HG03354 (cell line): Measurements from ENCODE around the gene USPL1.
A peak's percentile ranks its signal among the peaks of the same experiment; 100 is the strongest.
"Not testable (repeated sequence)": the region's sequence is repeated elsewhere in the genome, so short reads cannot be mapped to it uniquely, and the experiment has no call there.

Source experiments
- ATAC-seq: cut with Tn5 transposase; IDR thresholded peaks from one replicate; pipeline ENCODE4 v1.9.1; 2021; ENCODE audit warnings: mild to moderate bottlenecking; ENCODE audit not compliant: unreplicated experiment, poor library complexity, severe bottlenecking

Gene USPL1

DNA sequence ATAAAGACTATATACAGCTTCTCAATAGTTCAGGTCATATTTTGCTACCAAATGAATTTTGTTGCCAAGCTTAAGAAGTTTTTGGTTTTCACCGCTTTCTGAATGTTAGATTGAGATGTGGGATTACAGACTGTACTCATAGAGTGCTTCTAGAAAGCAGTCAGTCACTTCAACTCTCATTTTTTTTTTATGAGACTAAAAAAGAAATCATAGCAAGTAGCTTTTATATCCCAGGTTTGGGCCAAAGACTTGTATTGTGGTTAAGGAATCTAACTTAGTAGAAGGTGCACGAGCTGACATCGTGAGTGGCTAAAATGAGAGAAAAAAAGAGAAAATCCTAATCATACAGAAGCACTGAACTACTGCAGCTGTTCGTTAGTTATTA, 2.2 kb upstream of the USPL1 start:
- ATAC-seq, result no peak

DNA sequence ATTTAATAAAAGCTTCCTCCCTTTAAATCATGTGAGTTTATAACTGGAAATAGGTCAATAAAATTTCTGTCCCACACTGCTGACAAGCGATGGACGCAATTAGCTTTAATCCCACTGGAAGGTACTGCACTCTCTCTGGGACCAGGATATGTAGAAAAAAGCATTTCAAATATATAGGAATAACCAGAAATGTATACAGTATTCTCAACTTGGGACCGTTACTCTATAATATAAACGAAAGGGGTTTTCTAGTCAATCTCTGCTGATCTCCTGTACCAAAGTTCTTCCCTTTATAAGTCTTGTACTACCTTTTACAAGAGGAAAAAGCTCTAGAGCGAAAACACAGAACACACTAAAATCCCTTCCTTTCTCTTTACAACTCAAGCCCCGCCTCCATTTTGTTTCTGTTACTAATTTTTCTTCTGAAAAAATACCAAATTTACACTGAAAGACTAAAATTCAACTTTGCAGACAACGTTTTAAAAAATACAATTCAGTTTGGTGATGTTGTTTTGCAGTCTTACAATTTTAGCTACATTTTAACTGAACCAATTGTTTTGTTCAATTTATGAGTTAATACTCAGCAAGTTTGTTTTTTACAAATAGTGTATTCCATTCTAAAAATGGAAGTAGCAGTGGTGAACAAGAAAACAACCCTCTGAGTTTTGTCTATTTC, 1.7 kb upstream of the USPL1 start:
- ATAC-seq, result no peak

DNA sequence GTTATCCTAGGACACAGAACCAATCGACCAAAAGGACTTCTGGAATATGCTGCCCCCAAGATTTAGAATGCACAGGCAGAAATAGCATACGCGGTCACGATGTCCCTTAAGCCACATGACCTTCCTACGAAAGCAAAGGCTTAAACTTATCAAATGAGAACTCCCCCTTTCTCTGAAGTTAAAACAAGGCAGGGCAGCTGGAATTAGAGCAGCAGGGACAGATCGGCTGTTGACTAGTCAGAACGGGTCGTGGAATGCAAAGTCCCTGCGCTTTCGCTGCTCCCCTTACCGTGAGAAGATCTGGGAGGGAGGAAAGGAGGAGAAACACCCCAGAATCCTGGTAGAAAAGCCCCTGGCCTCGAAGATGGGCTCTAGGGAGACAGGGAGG, 799 bp upstream of the USPL1 start:
- ATAC-seq, result peak; percentile 26

DNA sequence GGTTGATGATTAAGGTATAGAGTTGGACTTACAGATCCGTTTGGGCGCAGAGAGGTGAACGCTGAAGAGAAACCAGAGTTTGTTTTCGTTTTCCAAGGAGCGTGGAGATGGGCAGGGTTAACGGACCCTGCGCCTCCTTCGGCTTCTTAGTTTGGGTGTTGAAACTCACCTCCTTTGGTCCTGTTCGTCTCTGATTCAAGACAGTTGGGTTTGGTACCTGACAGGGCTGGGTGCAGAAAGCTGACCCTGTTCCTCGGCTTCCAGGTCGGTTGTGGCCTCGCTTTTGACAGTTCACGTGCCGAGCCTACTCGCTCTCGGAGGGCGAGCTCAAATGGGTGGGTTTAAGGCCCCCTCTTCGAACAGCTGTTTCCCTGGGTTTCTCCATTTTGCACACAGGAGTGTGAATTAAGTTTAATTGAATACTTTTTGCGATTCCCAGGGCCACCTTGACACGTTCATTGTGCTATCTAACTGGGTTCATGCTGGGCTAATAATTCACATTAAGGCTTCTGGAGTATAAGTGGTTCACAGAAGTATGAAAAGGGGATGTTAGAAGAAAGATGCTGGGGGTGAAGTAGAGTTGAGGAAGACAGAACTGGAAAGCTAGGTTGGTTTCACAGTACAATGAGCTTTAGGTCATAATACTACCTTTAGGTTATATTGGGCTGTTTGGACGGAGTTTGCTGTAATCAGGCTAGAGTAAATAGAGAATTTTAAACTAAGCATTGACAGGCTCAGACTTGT, 638 bp downstream of the USPL1 start:
- ATAC-seq, result peak; percentile 3

DNA sequence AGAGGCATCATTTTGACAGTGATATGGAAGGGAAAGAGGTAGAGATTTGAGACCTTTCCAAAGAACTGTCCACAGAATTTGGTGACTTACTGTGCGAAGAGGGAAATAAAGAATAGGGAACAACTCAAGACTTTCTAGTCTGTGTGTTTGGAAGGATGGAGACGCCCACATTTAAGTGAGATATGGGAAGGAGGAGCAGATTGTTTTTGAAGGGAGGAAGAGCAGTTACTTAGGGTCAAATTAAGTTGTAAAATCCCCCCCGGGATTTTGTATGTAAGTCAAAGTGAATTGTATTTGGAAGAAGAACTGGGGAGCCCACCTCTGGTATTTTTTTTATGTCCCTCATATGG, 1.2 kb downstream of the USPL1 start:
- no peak for ATAC-seq

DNA sequence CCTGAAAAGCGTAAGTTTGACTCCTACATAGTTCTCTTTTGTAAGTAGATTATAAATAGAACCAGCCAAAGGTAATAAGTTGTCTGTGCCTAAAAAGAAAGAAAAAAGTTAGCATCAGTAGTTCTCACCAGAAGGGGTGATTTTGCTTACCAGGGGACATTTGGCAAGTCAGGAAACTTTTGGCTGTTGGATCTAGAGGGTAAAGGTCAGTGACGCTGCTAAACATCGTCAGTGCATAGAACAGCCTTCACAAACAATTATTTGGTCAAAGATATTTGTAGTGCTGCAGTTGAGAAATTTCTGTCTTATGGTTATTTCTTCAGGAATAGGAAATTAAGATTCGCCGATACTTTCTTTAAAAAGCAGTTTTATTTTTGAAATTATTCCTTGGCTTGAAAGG, 2.0 kb downstream of the USPL1 start:
- ATAC-seq, result no peak

DNA sequence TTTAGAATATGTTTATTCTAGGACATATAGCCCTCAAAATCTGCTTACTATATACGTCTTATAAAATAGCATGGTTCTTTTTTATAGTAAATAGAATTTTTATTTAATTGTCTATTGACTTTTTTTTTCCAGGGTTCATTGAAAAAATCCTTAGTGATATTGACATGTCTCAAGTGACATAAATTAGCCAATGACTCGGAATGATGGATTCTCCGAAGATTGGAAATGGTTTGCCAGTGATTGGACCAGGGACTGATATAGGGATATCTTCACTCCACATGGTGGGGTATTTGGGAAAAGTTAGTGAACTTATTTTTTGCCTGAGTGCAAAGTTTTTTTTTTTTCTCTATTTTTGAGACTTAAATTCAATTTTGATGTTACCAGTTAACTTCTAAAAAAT, 3.2 kb downstream of the USPL1 start:
- no peak for ATAC-seq

DNA sequence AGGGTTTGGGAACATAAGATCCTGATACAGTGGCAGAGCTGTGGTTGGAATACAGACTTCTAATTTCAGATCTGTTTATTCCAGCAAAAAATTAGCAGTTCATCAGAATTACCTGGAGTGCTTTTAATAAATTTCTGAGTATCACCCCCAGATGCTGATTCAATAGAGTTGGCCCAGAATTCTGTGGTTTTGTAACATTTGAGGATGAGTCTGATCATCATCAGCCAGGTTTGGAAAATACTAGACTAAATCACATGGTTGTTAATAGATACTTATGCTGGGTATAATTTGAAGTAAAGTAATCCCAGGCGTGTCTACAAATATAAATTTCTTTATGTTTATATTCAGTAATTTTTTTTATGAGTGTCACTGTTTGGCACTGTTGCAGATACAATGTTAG, 4.8 kb downstream of the USPL1 start:
- no peak for ATAC-seq

DNA sequence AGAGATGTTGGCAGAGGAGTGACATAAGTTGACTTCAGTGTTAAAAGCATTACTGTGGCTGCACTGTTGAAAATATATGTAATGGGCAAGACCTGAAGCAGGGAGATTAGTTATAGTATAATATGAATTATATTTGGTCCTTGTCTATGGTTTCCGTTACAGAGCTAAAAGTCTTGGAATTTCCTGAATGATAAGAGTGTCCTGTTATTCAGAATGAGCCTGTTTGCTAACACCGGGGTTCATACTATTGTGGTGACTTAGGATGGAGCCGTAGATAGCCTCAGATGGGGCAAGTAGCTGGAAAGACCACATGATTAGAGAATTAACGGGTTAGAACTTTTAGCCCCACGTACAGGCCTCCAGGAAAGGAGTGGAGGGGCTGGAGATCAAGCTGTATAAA, 5.7 kb downstream of the USPL1 start:
- no peak for ATAC-seq

DNA sequence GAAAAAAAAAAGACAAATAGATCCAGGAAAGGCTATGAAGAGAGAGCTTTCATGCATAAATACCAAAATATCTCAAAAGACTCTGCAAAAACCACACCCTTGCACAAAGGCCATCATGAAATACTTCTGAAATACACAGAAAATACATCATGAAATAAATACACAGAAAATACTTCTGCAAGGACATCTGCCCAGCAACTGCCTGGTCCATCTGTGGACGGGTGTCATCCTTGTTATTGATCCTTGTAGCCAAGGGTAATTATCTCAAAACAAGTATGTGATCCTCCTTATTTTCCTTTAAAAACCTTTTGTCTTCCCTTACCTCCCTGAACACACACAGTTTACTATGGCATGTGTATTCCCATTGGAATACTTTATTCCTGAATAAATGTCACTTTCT, 6.9 kb downstream of the USPL1 start:
- no peak for ATAC-seq

DNA sequence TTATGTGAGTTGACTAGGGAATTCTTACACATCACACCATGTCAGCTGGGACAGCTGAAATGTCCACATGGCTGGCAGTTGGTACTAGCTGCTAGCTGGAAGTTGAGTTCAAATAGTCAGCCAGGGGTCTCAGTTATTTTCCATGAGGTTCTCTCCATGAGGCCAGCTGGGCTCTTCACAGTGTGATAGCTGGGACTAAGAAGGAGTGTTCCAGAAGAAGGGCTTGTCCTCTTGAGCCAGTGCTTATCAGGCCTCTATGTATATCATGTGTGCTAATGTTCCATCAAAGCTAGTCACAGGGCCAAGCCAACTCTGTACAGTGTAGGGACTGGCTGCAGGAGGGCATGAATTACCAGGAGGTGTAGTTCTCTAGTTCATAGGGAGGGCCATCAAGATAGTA, 11.8 kb downstream of the USPL1 start:
- no peak for ATAC-seq

DNA sequence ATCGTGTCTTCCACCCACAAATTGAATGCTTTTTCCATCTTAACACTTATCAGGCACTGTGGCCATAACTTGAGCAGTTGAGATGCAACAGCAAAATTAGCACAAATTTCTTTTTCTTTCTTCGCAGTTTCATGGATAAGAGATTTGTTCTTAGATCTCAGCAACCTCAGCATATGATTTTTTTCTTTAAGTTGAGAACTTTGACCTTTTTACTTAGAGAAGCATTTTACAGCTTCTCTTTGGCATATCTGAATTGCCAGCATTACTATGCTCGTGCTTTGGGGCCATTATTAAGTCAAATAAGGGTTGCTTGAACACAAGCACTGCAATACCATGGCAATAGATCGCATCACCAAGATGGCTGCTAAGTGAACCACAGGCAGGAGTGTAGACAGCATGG, 16.1 kb downstream of the USPL1 start:
- ATAC-seq, result no peak

DNA sequence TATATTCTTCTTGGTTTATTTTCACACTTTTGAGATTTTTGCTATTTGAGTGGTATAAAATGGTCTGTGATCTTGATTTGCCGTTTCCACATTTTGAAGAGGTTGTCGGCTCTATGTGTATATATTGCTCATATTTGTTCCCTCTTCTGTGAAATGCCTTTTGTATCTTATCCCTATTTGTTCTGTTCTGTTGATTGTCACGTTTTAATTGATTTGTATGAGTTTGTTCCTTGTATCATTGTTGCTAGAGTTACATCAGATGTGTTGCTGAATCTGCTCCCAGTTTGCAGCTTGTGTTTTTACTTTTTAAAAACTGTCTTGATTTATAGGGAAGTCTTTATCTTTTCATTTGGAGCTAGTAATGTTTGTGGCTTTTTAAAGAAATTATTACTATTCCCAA, 17.1 kb downstream of the USPL1 start:
- ATAC-seq, result no peak

DNA sequence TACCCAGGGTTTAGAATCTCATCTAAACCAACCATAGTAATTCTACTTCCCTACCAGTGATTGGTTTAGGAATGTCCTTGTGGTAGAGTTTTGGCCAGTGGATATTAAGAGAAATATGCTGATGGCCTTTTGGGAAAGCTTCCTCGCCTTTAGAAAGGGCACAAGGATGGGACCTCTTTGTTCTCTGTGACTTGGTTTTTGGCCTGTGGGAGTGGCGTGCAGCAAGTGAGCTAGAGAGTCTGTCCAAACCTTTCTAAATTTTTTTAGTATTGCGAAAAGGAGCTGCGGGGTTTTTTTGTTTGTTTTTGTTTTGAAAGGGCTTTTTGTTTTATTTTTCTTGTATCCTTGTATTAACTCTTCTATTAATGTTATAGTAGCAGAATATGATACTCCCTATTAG, 20.6 kb downstream of the USPL1 start:
- no peak for ATAC-seq

DNA sequence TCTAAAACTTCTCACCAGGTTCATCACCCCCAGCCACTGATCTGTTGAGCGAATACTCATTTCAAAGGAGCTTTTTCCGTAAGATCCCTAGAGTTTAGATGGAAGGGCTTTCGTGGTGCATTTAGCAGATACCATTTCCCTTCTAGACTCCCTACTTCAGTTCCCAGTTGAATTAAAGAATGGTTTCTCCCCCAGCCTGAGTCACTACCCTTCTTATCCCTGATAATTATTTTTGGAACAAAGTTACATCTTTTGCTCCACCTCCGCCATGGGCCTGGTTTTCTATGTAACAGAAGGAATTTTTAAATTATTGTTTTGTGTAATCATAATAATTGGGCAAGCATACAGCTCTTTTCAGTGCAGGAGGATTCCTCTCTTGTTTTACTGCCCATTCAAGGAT, 22.0 kb downstream of the USPL1 start:
- no peak for ATAC-seq

DNA sequence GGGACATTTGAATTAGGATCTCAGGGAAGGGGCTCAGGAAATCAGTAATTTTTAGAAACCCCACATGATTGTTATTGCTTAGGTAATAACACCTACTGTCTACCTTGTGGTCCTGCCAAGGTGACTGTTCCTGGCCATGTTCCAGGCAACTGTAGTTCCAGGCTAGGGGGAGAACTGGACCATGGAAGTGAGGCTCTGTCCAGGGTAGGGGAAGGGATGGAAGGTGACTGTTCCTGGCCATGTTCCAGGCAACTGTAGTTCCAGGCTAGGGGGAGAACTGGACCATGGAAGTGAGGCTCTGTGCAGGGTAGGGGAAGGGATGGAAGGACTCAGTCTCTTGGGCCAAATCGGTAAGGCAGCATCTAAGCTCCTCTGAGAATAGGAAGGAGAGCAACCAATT, 23.5 kb downstream of the USPL1 start:
- ATAC-seq, result not testable (repeated sequence)

DNA sequence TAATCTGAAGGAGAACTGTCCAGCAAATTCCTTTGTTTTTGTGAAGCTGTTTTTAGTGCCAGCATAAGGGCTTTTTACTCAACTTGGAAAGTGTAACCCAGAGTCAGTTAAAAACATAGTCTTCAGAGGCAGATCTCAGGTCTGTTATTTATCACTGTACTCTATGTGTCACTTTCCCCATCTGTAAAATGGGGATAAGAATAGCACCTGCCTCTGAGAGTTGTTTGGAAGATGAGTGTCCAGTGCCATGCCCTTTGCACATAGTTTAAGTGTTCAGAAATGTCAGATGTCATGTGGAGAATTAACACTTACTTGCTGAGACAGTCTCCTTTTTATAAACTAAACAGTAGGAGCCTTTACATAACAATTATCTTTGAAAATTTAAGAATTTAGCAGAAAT, 27.9 kb downstream of the USPL1 start:
- no peak for ATAC-seq

DNA sequence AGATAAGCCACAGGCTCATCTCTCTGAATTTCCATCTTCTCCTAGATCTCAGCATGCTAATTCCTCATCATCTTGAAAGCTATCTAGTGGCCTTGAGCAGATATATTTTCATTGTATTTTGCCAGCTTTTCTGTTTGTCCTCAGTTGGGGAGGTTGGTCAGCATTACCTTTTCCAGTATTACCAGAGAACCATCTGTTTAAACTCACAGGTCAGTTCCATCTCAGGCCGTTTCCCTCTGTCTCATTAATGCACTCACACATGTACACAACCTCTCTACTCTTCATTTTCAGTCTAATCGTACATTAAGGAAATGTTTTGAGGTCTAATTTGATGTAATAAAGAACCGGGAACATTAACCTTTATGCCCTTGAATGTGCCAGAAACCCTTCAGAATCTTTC, 29.7 kb downstream of the USPL1 start:
- no peak for ATAC-seq

DNA sequence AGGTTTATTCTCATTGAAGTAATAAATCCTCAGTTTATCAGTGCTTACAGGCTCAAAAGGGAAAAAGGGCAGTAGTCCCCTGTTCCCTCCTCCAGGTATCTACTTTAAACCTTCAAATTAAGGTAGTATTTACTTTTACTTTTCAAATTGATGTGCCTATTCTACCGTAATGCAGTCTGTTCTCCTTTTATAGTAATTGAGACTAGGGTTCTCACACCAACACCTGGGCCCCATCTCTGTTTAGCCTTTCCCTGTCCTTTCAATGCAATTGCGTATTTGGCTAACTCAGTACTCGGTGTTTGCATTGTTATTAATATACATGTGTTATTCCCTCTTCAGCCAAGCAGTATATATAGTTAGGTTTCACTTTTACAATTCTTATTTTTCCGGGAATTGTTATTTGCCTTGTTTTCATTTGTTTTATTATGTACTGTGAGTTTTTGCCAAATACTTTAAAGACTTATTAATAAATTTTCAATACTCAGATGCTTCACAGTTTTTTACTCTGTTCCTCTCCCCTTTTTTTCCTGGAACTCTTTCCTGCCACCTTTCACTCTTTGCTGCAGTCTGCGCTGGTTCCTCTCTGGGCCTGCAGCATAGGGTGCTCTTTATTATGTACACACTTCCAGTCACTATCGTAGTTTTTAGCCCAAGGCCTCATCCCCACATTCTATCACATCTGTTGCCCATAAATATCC, 30.3 kb downstream of the USPL1 start:
- no peak for ATAC-seq

DNA sequence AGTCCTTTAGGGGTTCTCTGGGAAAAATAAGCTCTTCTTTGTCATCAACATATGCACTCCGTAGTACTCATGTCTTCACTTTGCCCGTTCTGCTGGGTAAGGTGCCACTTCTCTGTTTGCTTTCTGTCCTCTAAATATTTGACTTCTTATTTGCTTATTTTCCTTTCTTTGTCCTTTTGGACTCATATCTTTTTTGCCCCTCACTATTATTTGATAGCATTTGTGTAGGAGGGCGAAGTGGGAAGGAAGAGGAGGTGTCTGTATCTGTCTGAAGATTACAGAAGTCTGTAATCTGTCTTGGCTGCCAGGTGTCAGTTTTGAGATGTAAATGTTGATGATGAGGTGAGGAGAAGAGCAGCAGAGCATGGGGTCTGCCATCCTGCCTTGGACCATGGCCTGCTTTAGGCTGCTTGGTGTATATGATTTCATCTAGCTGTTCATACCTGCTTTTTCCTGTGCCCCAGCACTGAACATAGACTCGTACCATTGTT, 30.8 kb downstream of the USPL1 start:
- no peak for ATAC-seq

DNA sequence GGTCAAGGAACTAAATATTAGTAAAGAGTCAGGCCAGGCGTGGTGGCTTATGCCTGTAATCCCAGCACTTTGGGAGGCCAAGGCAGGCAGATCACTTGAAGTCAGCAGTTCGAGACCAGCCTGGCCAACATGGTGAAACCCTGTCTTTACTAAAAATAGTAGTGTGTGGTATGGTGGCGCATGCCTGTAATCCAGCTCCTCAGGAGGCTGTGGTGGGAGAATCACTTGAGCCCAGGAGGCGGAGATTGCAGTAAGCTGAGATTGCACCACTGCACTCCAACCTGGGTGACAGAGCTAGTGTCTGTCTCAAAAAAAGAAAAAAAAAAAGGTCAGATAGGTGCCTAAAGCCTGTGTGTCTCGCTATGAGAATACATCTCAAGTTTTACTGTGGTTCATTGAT, 33.9 kb downstream of the USPL1 start:
- not testable (repeated sequence) for ATAC-seq
